ENCODE results near the gene NCOR2. TPM values are rescaled to one million over a fixed set of nuclear protein-coding genes. Genes with fewer than 3 reads are reported as not detected.
"Not testable (repeated sequence)": the region's sequence is repeated elsewhere in the genome, so short reads cannot be mapped to it uniquely, and the experiment has no call there.

The NCOR2 gene
- total RNA-seq, 2 experiments from 2014 or later = 84.6 to 99.4 TPM

GRCh38 chr12:124593176-124593575, 25.8 kb upstream of the NCOR2 start:
- Mint-ChIP-seq H3K27me3 (peaks cover 45% of the 10 kb centered on the region), H3K4me1 (peaks cover 11% of the 10 kb centered on the region), H3K36me3 (no peaks in the 10 kb centered on the region), H3K4me3 (no peak overlapping the region), H3K27ac (no peak overlapping the region), H3K9me3 (ENCODE audit: low read depth) (no peaks in the 10 kb centered on the region)
- CTCF ChIA-PET = no interaction called here
- ATAC-seq = no peak
- no peak for DNase-seq

DNA sequence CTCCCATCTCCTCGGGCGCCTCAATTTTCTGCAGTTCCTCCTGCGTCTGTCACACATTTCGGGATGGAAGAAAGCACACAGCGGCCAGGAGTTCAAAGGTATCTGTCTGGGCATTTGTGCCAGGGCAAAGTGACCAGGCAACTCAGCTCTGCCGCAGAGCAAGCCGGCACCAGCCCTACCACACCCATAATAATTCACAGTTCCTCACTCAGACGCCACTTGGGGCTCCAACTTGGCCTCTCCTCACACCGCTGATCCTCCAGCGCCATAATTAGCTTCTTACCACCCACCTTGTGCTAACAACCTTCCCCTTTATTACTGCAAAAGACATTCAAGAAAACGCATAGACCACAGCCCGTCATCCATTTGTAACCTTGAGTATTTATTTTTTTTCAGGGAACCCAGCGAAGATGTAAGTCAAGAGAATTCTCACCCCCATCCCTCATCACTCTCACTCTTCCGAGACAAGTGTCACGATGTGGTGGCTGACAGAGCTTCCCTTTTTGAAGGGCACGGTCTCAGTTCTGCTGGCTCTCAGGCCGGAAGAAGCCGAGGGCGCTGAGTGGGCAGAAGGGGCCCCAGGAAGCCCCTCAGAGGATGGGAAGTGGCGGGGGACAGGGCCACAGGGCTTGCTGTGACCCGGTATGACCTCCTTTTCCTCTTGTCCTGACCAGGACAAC, 25.2 kb upstream of the NCOR2 start:
- Mint-ChIP-seq H3K27ac (no peak overlapping the region), H3K36me3 (no peaks in the 10 kb centered on the region), H3K9me3 (ENCODE audit: low read depth) (no peaks in the 10 kb centered on the region), H3K27me3 (peaks cover 47% of the 10 kb centered on the region), H3K4me3 (no peak overlapping the region), H3K4me1 (peaks cover 11% of the 10 kb centered on the region)
- CTCF ChIA-PET = interaction anchor here (0.8 kb wide), 1 partner anchor 21 kb away, joined by 3 read pairs; no protein-coding TSS in a partner anchor
- no peak for DNase-seq
- no peak for ATAC-seq

GRCh38 chr12:124592050-124592449, 24.6 kb upstream of the NCOR2 start:
- no peak for ATAC-seq

DNA sequence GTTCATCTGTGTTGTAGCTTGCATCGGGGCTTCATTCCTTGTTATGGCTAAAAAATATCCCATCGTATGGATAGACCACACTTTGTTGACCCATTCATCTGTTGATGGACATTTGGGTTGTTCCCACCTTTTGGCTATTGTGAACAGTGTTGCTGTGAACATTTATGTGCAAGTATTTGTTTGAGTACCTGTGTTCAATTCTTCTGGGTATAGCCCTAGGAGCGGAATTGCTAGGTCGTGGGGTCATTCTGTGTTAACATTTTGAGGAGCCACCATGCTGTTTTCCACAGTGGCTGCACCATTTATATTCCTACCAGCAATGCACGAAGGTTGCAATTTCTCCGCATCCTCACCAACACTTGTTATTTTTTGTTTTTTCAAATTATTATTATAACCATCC, 23.0 kb upstream of the NCOR2 start:
- peaks cover 11% of the 10 kb centered on the region for H3K4me1 Mint-ChIP-seq
- peaks cover 40% of the 10 kb centered on the region for H3K27me3 Mint-ChIP-seq
- H3K9me3 Mint-ChIP-seq (ENCODE audit: low read depth) = no peaks in the 10 kb centered on the region
- CTCF ChIA-PET = no interaction called here
- DNase-seq (no peak), ATAC-seq (no peak)
- H3K36me3 Mint-ChIP-seq = no peaks in the 10 kb centered on the region
- no peak overlapping the region for H3K27ac Mint-ChIP-seq
- no peak overlapping the region for H3K4me3 Mint-ChIP-seq

More at GRCh38 chr12:124592050-124592449, 24.6 kb upstream of the NCOR2 start:
- no peak overlapping the region for H3K4me3 Mint-ChIP-seq
- no peak for DNase-seq
- H3K27me3 Mint-ChIP-seq = peaks cover 44% of the 10 kb centered on the region
- no peak overlapping the region for H3K27ac Mint-ChIP-seq
- no peaks in the 10 kb centered on the region for H3K36me3 Mint-ChIP-seq
- CTCF ChIA-PET = interaction anchor here (0.8 kb wide), 1 partner anchor 20 kb away, joined by 3 read pairs; no protein-coding TSS in a partner anchor
- H3K4me1 Mint-ChIP-seq = peaks cover 11% of the 10 kb centered on the region
- no peaks in the 10 kb centered on the region for H3K9me3 Mint-ChIP-seq (ENCODE audit: low read depth)

DNA sequence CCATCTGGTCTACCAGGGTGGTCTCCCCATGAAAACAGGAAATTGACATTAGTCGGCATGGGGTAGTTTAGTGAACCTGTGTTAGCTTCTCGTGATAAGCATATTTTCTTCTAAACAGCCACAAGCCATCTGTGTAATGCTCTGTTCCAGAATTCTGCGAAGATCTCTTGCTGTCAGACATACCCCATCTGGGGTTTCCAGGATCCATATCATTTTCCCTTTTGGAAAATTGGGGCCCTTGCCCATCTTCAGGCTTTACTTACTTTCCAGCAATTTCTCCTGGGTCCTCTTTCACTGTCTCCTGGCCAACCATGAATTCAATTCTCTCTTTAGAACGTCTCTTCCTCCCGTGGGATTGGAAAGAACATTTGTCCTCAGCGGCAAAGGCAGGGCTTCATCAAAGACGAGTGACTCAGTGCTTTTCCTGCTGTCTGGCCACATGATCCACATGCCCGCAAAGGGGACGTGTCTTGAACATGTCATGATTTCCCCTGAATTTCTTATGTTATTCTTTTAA, 21.4 kb upstream of the NCOR2 start:
- H3K27ac Mint-ChIP-seq = no peak overlapping the region
- H3K4me1 Mint-ChIP-seq = peaks cover 11% of the 10 kb centered on the region
- no peak overlapping the region for H3K4me3 Mint-ChIP-seq
- ATAC-seq = no peak
- peaks cover 38% of the 10 kb centered on the region for H3K27me3 Mint-ChIP-seq
- no peaks in the 10 kb centered on the region for H3K9me3 Mint-ChIP-seq (ENCODE audit: low read depth)
- CTCF ChIA-PET = no interaction called here
- no peaks in the 10 kb centered on the region for H3K36me3 Mint-ChIP-seq
- no peak for DNase-seq

DNA sequence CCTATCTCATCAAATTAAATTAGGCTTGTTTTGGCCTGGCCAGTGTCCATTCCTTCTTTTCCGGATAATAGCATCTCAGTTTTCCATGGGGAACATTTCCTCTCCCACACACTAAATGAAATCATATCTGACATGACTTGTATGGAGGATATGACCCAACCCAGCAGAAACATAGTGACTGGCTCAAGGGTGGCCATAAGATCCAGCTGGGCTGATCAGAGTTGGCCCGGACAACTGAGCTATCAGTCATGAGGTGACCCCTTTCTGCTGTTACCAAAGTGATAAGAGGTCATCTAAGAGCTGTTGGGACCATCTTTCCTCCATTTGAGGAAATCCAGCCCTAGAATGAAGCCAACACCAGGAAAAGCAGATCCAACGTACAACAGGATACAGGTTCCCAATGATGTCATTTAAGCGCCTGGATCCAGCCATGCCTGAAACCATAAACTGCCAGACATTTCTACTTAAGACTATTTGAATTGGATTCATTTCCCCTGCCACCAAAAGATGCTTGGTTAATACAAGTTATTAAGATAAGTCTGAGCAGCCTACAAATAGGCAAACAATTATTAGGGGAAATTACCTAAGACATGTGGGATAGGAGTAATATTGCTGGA, 20.7 kb upstream of the NCOR2 start:
- Mint-ChIP-seq H3K4me1 (peaks cover 11% of the 10 kb centered on the region), H3K4me3 (no peak overlapping the region), H3K27ac (no peak overlapping the region), H3K27me3 (peaks cover 33% of the 10 kb centered on the region), H3K36me3 (no peaks in the 10 kb centered on the region), H3K9me3 (ENCODE audit: low read depth) (no peaks in the 10 kb centered on the region)
- no peak for ATAC-seq
- DNase-seq = no peak
- CTCF ChIA-PET = no interaction called here

DNA sequence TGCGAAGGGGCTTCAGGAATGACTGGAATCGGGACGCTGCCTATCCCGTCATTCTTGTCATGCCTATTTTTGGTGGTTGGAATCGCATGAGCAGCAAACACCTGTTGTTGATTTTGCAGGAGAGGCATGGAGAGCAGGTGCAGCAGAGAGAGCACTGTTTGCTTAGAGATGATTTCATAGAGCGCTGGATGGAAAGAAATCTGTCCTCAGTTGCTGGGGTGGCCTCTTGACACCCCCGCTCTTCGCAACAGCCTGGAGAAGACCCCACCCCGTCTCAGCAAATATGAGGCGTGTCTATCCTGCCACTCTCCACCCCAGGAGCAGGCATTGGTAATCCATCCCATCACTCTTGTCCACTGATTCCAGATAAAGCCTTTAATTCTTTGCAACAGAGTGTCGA, 19.3 kb upstream of the NCOR2 start:
- ATAC-seq = no peak
- Mint-ChIP-seq H3K4me3 (no peak overlapping the region), H3K9me3 (ENCODE audit: low read depth) (no peaks in the 10 kb centered on the region), H3K27ac (no peak overlapping the region), H3K27me3 (peaks cover 25% of the 10 kb centered on the region), H3K4me1 (peaks cover 11% of the 10 kb centered on the region), H3K36me3 (no peaks in the 10 kb centered on the region)
- DNase-seq = no peak
- CTCF ChIA-PET = no interaction called here

DNA sequence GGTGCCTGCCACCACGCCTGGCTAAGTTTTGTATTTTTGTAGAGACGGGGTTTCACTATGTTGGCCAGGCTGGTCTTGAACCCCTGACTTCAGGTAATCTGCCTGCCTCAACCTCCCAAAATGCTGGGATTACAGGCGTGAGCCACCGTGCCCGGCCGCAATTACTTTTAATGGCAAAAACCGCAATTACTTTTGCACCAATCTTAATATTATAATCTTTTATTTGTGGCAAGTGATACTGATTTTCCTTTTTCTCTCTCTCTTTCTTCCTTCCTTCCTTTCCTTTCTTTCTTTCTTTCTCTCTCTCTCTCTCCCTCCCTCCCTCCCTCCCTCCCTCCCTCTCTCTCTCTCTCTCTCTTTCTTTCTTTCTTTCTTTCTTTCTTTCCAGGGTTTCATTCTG, 17.1 kb upstream of the NCOR2 start:
- ATAC-seq; DNase-seq; H3K36me3 Mint-ChIP-seq; H3K27ac Mint-ChIP-seq; H3K4me1 Mint-ChIP-seq; H3K9me3 Mint-ChIP-seq (ENCODE audit: low read depth); CTCF ChIA-PET; H3K4me3 Mint-ChIP-seq: not testable (repeated sequence)
- peaks cover 23% of the 10 kb centered on the region for H3K27me3 Mint-ChIP-seq

DNA sequence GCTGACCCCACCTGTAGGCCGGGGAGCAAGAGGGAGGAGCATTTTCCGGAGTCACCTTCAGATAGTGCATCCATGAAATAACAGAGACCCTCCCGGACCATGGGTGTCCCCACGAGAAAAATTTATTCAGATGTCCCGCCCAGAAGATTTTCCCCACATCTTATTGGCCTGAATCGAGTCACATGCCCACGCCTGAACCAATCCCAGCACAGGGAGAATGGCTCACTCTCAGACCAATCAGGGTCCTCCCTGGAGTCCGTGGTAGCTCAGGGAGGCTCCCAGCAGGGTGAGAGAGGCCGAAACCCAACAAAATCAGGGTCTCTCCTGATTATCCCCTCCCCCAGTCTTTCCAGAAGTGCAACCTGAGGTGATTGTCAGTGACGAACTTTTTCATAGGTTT, 16.4 kb upstream of the NCOR2 start:
- Mint-ChIP-seq H3K9me3 (ENCODE audit: low read depth) (no peaks in the 10 kb centered on the region), H3K4me1 (peaks cover 3% of the 10 kb centered on the region), H3K27ac (no peak overlapping the region), H3K36me3 (no peaks in the 10 kb centered on the region), H3K4me3 (no peak overlapping the region), H3K27me3 (peaks cover 21% of the 10 kb centered on the region)
- CTCF ChIA-PET = interaction anchor here (0.6 kb wide), 1 partner anchor 167 kb away, joined by 3 read pairs; no protein-coding TSS in a partner anchor
- ATAC-seq (no peak), DNase-seq (no peak)

GRCh38 chr12:124582108-124582424, 14.7 kb upstream of the NCOR2 start:
- DNase-seq (no peak), ATAC-seq (no peak)
- H3K36me3 Mint-ChIP-seq = no peaks in the 10 kb centered on the region
- no peak overlapping the region for H3K4me3 Mint-ChIP-seq
- no peak overlapping the region for H3K27ac Mint-ChIP-seq
- H3K4me1 Mint-ChIP-seq = no peaks in the 10 kb centered on the region
- peaks cover 9% of the 10 kb centered on the region for H3K27me3 Mint-ChIP-seq
- H3K9me3 Mint-ChIP-seq (ENCODE audit: low read depth) = no peaks in the 10 kb centered on the region
- CTCF ChIA-PET = interaction anchor here (1.5 kb wide), 1 partner anchor 18 kb away, joined by 4 read pairs; no protein-coding TSS in a partner anchor

GRCh38 chr12:124581307-124582107, 14.1 kb upstream of the NCOR2 start:
- DNase-seq (no peak), ATAC-seq (no peak)
- Mint-ChIP-seq H3K36me3 (no peaks in the 10 kb centered on the region), H3K4me1 (no peaks in the 10 kb centered on the region), H3K9me3 (ENCODE audit: low read depth) (no peaks in the 10 kb centered on the region), H3K4me3 (no peak overlapping the region), H3K27ac (no peak overlapping the region), H3K27me3 (peaks cover 7% of the 10 kb centered on the region)
- CTCF ChIA-PET = no interaction called here

GRCh38 chr12:124579921-124580517, 12.6 kb upstream of the NCOR2 start:
- no peaks in the 10 kb centered on the region for H3K9me3 Mint-ChIP-seq (ENCODE audit: low read depth)
- CTCF ChIA-PET = no interaction called here
- peaks cover 7% of the 10 kb centered on the region for H3K27me3 Mint-ChIP-seq
- no peaks in the 10 kb centered on the region for H3K36me3 Mint-ChIP-seq
- H3K4me3 Mint-ChIP-seq = no peak overlapping the region
- ATAC-seq (no peak), DNase-seq (no peak)
- no peaks in the 10 kb centered on the region for H3K4me1 Mint-ChIP-seq
- H3K27ac Mint-ChIP-seq = no peak overlapping the region

GRCh38 chr12:124578854-124579253, 11.4 kb upstream of the NCOR2 start:
- no peaks in the 10 kb centered on the region for H3K4me1 Mint-ChIP-seq
- no peak overlapping the region for H3K4me3 Mint-ChIP-seq
- H3K9me3 Mint-ChIP-seq (ENCODE audit: low read depth) = no peaks in the 10 kb centered on the region
- no peak for ATAC-seq
- no peak overlapping the region for H3K27ac Mint-ChIP-seq
- peaks cover 7% of the 10 kb centered on the region for H3K27me3 Mint-ChIP-seq
- CTCF ChIA-PET = no interaction called here
- no peaks in the 10 kb centered on the region for H3K36me3 Mint-ChIP-seq
- DNase-seq = no peak

Data from activated CD8-positive, alpha-beta memory T cell treated with anti-CD3 and anti-CD28 coated beads, Interleukin-2, amount 10 ng/mL, durations not matched to agents 7 days and 5 days (primary cell).